K562 (cell line): ENCODE measurements around the gene RPS19BP1. TPM values are rescaled to one million over a fixed set of nuclear protein-coding genes. Genes with fewer than 3 reads are reported as not detected.

Experiments
- ATAC-seq: fragments of 200-7000 bp; cut with Tn5 transposase; 3 replicates; pipeline ENCODE4 v1.9.1; 2020; ENCODE audit warnings: moderate library complexity
- BruUV-seq: library from RNA; stranded (reverse); fragments of 400-500 nt; replicated peaks from 2 replicates; lab custom pipeline; 2021; lab: Mats Ljungman, UMichigan
- CTCF ChIA-PET: fragments of 300-600 bp; formaldehyde crosslinking; extraction: SDS; loops from one replicate; lab custom pipeline; 2021; ENCODE audit warnings: low intra/inter-chr PET ratio; lab: Yijun Ruan, JAX
- POLR2A ChIA-PET: fragments of 300-600, 350-650 bp; sonication (Branson Sonifier 250); formaldehyde crosslinking; extraction: SDS; loops from one replicate; lab custom pipeline; 2021; ENCODE audit warnings: antibody characterized with exemption, inconsistent platforms; lab: Yijun Ruan, JAX
- DNase-seq, 4 experiments: peaks; one replicate each; pipeline versions ENCODE4 v3.0.0 to v3.0.0-alpha.2; 2011 to 2018; ENCODE audit warnings: low spot score in 3 of 4, mixed read lengths in 3 of 4; ENCODE audit errors: extremely low read depth in 1 of 4
- FAIRE-seq: peaks from 2 replicates; lab custom pipeline; 2011; peaks lifted over from hg19 to GRCh38; lab: Jason Lieb, UNC
- H2AFZ ChIP-seq: 2 replicates; pipeline ENCODE4 v1.6.0; 2011; ENCODE audit warnings: low read depth, low read length, control low read depth, inconsistent platforms
- H3K27ac ChIP-seq: fragments of 200-600 bp; 3 replicates; pipeline ENCODE4 v1.8.0; 2011; ENCODE audit warnings: low read depth, mild to moderate bottlenecking, control low read depth, inconsistent platforms, low read length, moderate library complexity, mixed read lengths; ENCODE audit errors: extremely low read depth
- H3K27me3 ChIP-seq, 2 experiments: fragments of 300-600 bp in 1 of 2; 2 replicates in 1 of 2; 3 replicates in 1 of 2; pipeline versions ENCODE4 v1.6.0 to v1.8.0; 2011; ENCODE audit warnings: inconsistent platforms in 2 of 2, low read length in 2 of 2, mild to moderate bottlenecking in 1 of 2, mixed read lengths in 1 of 2, moderate library complexity in 1 of 2; ENCODE audit not compliant: control insufficient read depth in 2 of 2, insufficient read depth in 2 of 2
- H3K36me3 ChIP-seq: fragments of 300-600 bp; 3 replicates; pipeline ENCODE4 v1.8.0; 2011; ENCODE audit warnings: mild to moderate bottlenecking, low read length, inconsistent platforms; ENCODE audit not compliant: control insufficient read depth, insufficient read depth
- H3K4me1 ChIP-seq, 2 experiments: fragments of 200-600 bp in 1 of 2; replicated peaks in 1 of 2; 2 replicates in 1 of 2; 3 replicates in 1 of 2; pipeline versions ENCODE4 v1.5.1 to v1.8.0; 2011; ENCODE audit warnings: inconsistent platforms in 2 of 2, low read length in 2 of 2, mild to moderate bottlenecking in 1 of 2, mixed read lengths in 1 of 2, moderate library complexity in 1 of 2; ENCODE audit not compliant: control insufficient read depth in 2 of 2, insufficient read depth in 2 of 2
- H3K4me2 ChIP-seq: 2 replicates; pipeline ENCODE4 v1.6.1; 2011; ENCODE audit warnings: low read length, control low read depth, inconsistent platforms, mixed read lengths; ENCODE audit not compliant: insufficient read depth
- H3K4me3 ChIP-seq: fragments of 200-600 bp; sonication (generic), shearing (Covaris generic); 2 replicates; pipeline ENCODE4 v1.5.1; 2016; ENCODE audit warnings: control low read depth, inconsistent platforms
- H3K79me2 ChIP-seq: fragments of 200-600 bp; 3 replicates; pipeline ENCODE4 v1.8.0; 2011; ENCODE audit warnings: low read length, inconsistent platforms; ENCODE audit not compliant: control insufficient read depth, insufficient read depth
- H3K9ac ChIP-seq, 2 experiments: 2 replicates each; pipeline versions ENCODE4 v1.6.0 to v1.6.1; 2011; ENCODE audit warnings: low read depth in 2 of 2, low read length in 2 of 2, control low read depth in 1 of 2, inconsistent platforms in 1 of 2, mild to moderate bottlenecking in 1 of 2, mixed read lengths in 1 of 2; ENCODE audit not compliant: insufficient read depth in 1 of 2
- H3K9me1 ChIP-seq: one replicate; pipeline ENCODE4 v1.6.0; 2011; ENCODE audit warnings: inconsistent platforms, mild to moderate bottlenecking, low read length, moderate library complexity; ENCODE audit not compliant: control insufficient read depth, insufficient read depth
- H3K9me3 ChIP-seq: replicated peaks from 2 replicates; pipeline ENCODE4 v1.5.1; 2011; ENCODE audit warnings: low read depth, low read length, inconsistent platforms; ENCODE audit not compliant: control insufficient read depth, insufficient read depth
- H4K20me1 ChIP-seq: replicated peaks from 2 replicates; pipeline ENCODE4 v1.6.1; 2011; ENCODE audit warnings: low read length, inconsistent platforms, mixed read lengths; ENCODE audit not compliant: control insufficient read depth, insufficient read depth
- BCOR ChIP-seq: fragments of 450-650 bp; IDR thresholded peaks from 2 replicates; pipeline ENCODE4 v1.6.1; 2016
- MEIS2 ChIP-seq: fragments of 450-650 bp; IDR thresholded peaks from 2 replicates; pipeline ENCODE4 v1.6.1; 2014; ENCODE audit warnings: mild to moderate bottlenecking; ENCODE audit not compliant: partially characterized antibody
- TSHZ1 ChIP-seq: fragments of 250-450 bp; sonication (Bioruptor Pico); IDR thresholded peaks from 2 replicates; pipeline ENCODE4 v1.4.0; 2020; ENCODE audit warnings: mild to moderate bottlenecking, moderate library complexity
- ZKSCAN1 ChIP-seq: fragments of 150-350 bp; IDR thresholded peaks from 2 replicates; pipeline ENCODE4 v1.6.1; 2016; ENCODE audit warnings: low read depth, low read length
- ZNF175 ChIP-seq: fragments of 200-800 bp; sonication (Bioruptor generic); IDR thresholded peaks from 2 replicates; pipeline ENCODE4 v1.6.1; 2016; ENCODE audit warnings: low read depth, mild to moderate bottlenecking, missing genetic modification characterization, missing compliant biosample characterization
- WGBS: fragments of 100-300 bp; shearing (Covaris generic); methylation state at CpG from one replicate; pipeline ENCODE4 v1.1.6; 2016; ENCODE audit warnings: low coverage, mixed read lengths; ENCODE audit not compliant: insufficient coverage; ENCODE audit errors: missing lambda C conversion rate; 5-methylcytosine and 5-hydroxymethylcytosine counted together
- in situ Hi-C: fragments of 300-500 bp; cut with MboI; formaldehyde crosslinking; loops from 4 replicates; pipeline ENCODE4 v1.15.0; 2018; ENCODE audit warnings: inconsistent platforms, mixed read lengths
- intact Hi-C: fragments of 100-400 bp; cut with micrococcal nuclease; formaldehyde crosslinking; loops from 2 replicates; pipeline ENCODE4 v1.14.2; 2022
- polyA plus RNA-seq, 8 experiments: library from polyadenylated mRNA; depleted of rRNA in 4 of 8; stranded (reverse) in 5 of 8; unstranded in 3 of 8; fragments of >200 nt; fragmentation: Nextera tagmentation in 2 of 8; fragmentation: Illumina TruSeq in 1 of 8; extraction: Ambion mirVana in 2 of 8; extraction: Trizol in 1 of 8; gene quantifications; 2 replicates each; pipeline versions ENCODE4 v1.2.1 to v1.2.3, GENCODE V29; 2011 to 2014; ENCODE audit warnings: inconsistent platforms in 1 of 8, missing spikeins in 1 of 8
- total RNA-seq, 7 experiments: library from RNA; depleted of rRNA in 6 of 7; stranded (reverse); fragments of >200 nt in 6 of 7; fragmentation: Illumina TruSeq in 2 of 7; extraction: Trizol in 2 of 7; gene quantifications; 2 replicates each; pipeline versions ENCODE4 v1.2.1 to v1.2.3, GENCODE V29; 2011 to 2021; ENCODE audit warnings: low replicate concordance in 1 of 7

The RPS19BP1 gene
- total and polyA plus RNA-seq, 9 of the 15 experiments (the other 6 are each of a cell fraction or from before 2014, with no cell fraction given): 3.0 to 223 (median 84.3) TPM

DNA sequence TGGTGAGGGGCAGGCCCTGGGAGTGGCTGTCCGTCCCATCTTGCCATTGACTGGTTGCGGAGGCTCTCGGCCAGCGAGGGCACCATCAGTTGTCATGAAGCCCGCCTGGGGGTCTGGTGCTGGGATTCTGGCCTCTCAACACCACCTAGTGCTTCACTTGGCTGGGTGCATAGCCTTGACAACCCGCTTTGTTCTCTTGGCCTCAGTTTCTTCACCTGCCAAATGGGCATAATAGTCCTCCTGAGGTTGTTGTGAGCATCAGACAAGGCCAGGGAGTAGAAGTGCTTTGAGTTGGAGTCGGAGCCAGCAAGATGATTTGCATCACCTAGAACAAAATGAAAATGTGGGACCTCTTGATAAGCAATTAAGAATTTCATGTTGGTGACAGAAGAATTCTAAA lies 36.5 kb upstream of the RPS19BP1 start (continued):
- TF ChIP-seq TSHZ1 (no peak), BCOR (peak; percentile 72)
- TF ChIP-seq, all 486 proteins: peak for 5

DNA sequence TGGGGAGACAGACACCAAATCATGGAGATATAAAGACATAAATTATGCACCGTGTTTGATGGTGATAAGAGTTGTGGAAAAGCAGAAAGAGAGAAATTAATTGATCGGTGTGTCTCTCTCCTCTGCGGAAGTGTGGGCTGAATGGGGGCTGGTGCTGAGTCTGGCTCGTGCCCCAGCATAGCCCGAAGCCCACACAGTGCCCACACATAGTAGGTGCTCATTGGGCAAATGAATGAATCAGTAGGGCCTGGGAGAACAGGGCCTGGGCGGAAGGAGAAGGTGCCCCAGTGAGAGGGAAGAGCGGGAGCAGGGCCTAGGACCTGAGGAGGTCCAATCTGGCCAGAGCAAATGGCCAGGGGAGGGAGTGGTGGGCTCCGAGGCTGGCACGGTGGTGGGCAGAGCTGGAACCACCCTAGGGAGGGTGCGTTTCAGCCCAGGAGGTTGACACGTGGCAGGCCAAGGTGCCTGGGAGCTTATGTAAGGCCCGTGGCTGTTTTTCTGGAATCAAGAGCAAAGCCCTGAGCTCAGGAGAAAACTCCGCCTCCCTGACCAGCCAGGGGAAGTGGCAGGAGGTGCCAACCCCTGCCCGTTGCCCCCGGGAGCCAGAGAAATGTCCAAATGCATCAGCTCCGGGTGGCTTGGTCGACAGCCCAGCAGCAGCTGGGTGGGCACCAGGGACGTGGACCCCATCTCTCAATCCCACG lies 35.9 kb upstream of the RPS19BP1 start:
- H3K9ac ChIP-seq: no peak overlapping the region
- DNase-seq (no peak), FAIRE-seq (no peak), ATAC-seq (no peak)
- TF ChIP-seq ZKSCAN1 (peak; percentile 61; the same call in 1 of the 2 replicates), ZNF175 (CRISPR knock-in tag) (no peak), MEIS2 (peak; percentile 46)
- no peak overlapping the region for H3K4me3 ChIP-seq
- ChIA-PET POLR2A (no interaction called here), CTCF (no interaction called here)
- H3K36me3 ChIP-seq: no peaks in the 10 kb centered on the region
- intact Hi-C loops (no loop called here), in situ Hi-C loops (no loop called here)
- H4K20me1 ChIP-seq: no peaks in the 10 kb centered on the region
- no peaks in the 10 kb centered on the region for H3K9me3 ChIP-seq
- no peak overlapping the region for H2AFZ ChIP-seq
- H3K4me2 ChIP-seq: no peak overlapping the region
- whole genome bisulfite sequencing: 32% methylated on average over 15 of the region's 19 CpGs
- no peak overlapping the region for H3K27ac ChIP-seq
- no peaks in the 10 kb centered on the region for H3K9me1 ChIP-seq
- no peaks in the 10 kb centered on the region for H3K27me3 ChIP-seq
- no peaks in the 10 kb centered on the region for H3K79me2 ChIP-seq
- H3K4me1 ChIP-seq: peaks cover 0 to 27% of the 10 kb centered on the region in 2 experiments; a peak in 3 of 5 replicates
- no TSS peak for BruUV-seq
